Activated T-helper 1 cell treated with anti-CD3 and anti-CD28 coated beads, Interleukin-2, amount 50 U/mL, for 16 hours (primary cell): ENCODE data around the gene PSTPIP1.
"Not testable (repeated sequence)": the region's sequence is repeated elsewhere in the genome, so short reads cannot be mapped to it uniquely, and the experiment has no call there.

ENCODE experiments used
- DNase-seq, 2 donors: peaks; one replicate each; pipeline ENCODE4 v3.0.0-alpha.2; 2020; ENCODE audit warnings: low read depth in 1 of 2, low spot score in 1 of 2

PSTPIP1 gene

GRCh38 chr15:76994971-76995945 is at the start of gene PSTPIP1:
Gene PSTPIP1, plus strand, starts transcription at chr15:76995126. Its CDS starts 448 bp downstream, at chr15:76995574.
- DNase-seq = peak in 1 of 2 donors; percentile 57

- no peak for DNase-seq
Observed at GRCh38 chr15:76945494-76946093, 49.3 kb upstream of the PSTPIP1 start.

GRCh38 chr15:76947454-76947853 is 47.5 kb upstream of the PSTPIP1 start:
- no peak for DNase-seq

- no peak for DNase-seq
Observed at GRCh38 chr15:76951220-76951619, 43.7 kb upstream of the PSTPIP1 start.

- no peak for DNase-seq
Observed at GRCh38 chr15:76953913-76954312, 41.0 kb upstream of the PSTPIP1 start.

- no peak for DNase-seq
Observed at GRCh38 chr15:76954744-76955143, 40.2 kb upstream of the PSTPIP1 start.

GRCh38 chr15:76961268-76962011 is 33.5 kb upstream of the PSTPIP1 start:
- DNase-seq = no peak

GRCh38 chr15:76962337-76963013 is 32.5 kb upstream of the PSTPIP1 start:
- no peak for DNase-seq

GRCh38 chr15:76963596-76963995 is 31.3 kb upstream of the PSTPIP1 start:
- no peak for DNase-seq

- no peak for DNase-seq
Observed at GRCh38 chr15:76964157-76964556, 30.8 kb upstream of the PSTPIP1 start.

GRCh38 chr15:76966051-76966450 is 28.9 kb upstream of the PSTPIP1 start:
- not testable (repeated sequence) for DNase-seq

GRCh38 chr15:76967067-76967466 is 27.9 kb upstream of the PSTPIP1 start:
- no peak for DNase-seq

GRCh38 chr15:76968306-76968705 is 26.6 kb upstream of the PSTPIP1 start:
- DNase-seq = no peak

- no peak for DNase-seq
Observed at GRCh38 chr15:76972389-76973361, 22.3 kb upstream of the PSTPIP1 start.

GRCh38 chr15:76973362-76973743 is 21.6 kb upstream of the PSTPIP1 start:
- peak; percentile 36 to 40 for DNase-seq

GRCh38 chr15:76973906-76974305 is 21.0 kb upstream of the PSTPIP1 start:
- no peak for DNase-seq

GRCh38 chr15:76974456-76975036 is 20.4 kb upstream of the PSTPIP1 start:
- no peak for DNase-seq

- no peak for DNase-seq
Observed at GRCh38 chr15:76976141-76976540, 18.8 kb upstream of the PSTPIP1 start.

- DNase-seq = no peak
Observed at GRCh38 chr15:76976572-76977270, 18.2 kb upstream of the PSTPIP1 start.
